Right atrium auricular region (tissue), 2 donors: ENCODE data around the gene PTPRD. TPM values are rescaled to one million over a fixed set of nuclear protein-coding genes. Genes with fewer than 3 reads are reported as not detected.

Experiments used
- DNase-seq: peaks from one replicate; pipeline ENCODE4 v3.0.0-alpha.2; 2019; ENCODE audit warnings: low spot score
- H3K27ac ChIP-seq, 2 donors: fragments of 200-600 bp; sonication (generic); 1 replicate in 1 of 2; 2 replicates in 1 of 2; pipeline ENCODE4 v1.5.1; 2016 to 2019
- H3K27me3 ChIP-seq, 2 donors: fragments of 200-600 bp; sonication (generic); one replicate each; pipeline versions ENCODE4 v1.5.1 to v1.6.0; 2017 to 2019
- H3K36me3 ChIP-seq: fragments of 200-600 bp; sonication (generic); one replicate; pipeline ENCODE4 v1.5.1; 2016
- H3K4me1 ChIP-seq, 2 donors: fragments of 200-600 bp; sonication (generic); one replicate each; pipeline versions ENCODE4 v1.5.1 to v1.6.0; 2017 to 2019
- H3K4me3 ChIP-seq, 2 donors: fragments of 200-600 bp; sonication (generic); 1 replicate in 1 of 2; 2 replicates in 1 of 2; pipeline ENCODE4 v1.5.1; 2017 to 2019; ENCODE audit warnings: mild to moderate bottlenecking in 1 of 2, moderate library complexity in 1 of 2
- H3K9me3 ChIP-seq, 2 donors: fragments of 200-600 bp; sonication (generic); one replicate each; pipeline ENCODE4 v1.5.1; 2019
- total RNA-seq, 2 donors: library from RNA; depleted of rRNA; stranded (reverse); fragments of >200 nt; gene quantifications; one replicate each; pipeline ENCODE4 v1.1.0, GENCODE V29; 2016
- TF ChIP-seq, protein P1 (sequence below), 2 donors: fragments of 200-600 bp; sonication (generic); IDR thresholded peaks; one replicate each; pipeline ENCODE4 v1.5.1; 2019; ENCODE audit warnings: antibody characterized with exemption in 2 of 2

Gene PTPRD
- total RNA-seq, 2 donors from 2014 or later = 5.5 to 6.6 TPM

DNA sequence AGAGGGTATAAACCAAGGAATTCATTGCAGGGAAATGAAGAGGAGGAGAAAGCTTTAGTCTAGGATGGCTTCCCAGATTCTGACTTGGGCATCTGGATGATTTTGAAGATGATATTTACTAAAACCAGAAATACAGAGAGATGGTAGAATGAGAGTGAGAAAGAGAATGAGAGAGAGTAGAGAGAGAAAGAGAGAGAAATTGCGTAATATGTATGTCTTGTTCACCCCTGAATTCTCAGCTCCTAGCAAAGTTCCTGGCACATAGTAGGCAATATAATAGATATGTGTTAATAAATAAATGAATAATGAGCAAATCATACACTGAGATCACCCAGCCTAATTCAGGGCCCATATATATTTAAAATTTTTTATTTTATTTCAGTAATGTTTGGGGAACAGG lies 1723.7 kb downstream of the PTPRD start:
- no peaks in the 10 kb centered on the region for H3K27me3 ChIP-seq
- TF ChIP-seq, protein P1, sequence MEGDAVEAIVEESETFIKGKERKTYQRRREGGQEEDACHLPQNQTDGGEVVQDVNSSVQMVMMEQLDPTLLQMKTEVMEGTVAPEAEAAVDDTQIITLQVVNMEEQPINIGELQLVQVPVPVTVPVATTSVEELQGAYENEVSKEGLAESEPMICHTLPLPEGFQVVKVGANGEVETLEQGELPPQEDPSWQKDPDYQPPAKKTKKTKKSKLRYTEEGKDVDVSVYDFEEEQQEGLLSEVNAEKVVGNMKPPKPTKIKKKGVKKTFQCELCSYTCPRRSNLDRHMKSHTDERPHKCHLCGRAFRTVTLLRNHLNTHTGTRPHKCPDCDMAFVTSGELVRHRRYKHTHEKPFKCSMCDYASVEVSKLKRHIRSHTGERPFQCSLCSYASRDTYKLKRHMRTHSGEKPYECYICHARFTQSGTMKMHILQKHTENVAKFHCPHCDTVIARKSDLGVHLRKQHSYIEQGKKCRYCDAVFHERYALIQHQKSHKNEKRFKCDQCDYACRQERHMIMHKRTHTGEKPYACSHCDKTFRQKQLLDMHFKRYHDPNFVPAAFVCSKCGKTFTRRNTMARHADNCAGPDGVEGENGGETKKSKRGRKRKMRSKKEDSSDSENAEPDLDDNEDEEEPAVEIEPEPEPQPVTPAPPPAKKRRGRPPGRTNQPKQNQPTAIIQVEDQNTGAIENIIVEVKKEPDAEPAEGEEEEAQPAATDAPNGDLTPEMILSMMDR (IDR thresholded peaks at IDR 0.05) = no peak
- H3K27ac ChIP-seq = no peak overlapping the region
- DNase-seq = no peak
- no peaks in the 10 kb centered on the region for H3K4me1 ChIP-seq
- no peaks in the 10 kb centered on the region for H3K9me3 ChIP-seq
- H3K36me3 ChIP-seq = no peaks in the 10 kb centered on the region
- H3K4me3 ChIP-seq = no peak overlapping the region

DNA sequence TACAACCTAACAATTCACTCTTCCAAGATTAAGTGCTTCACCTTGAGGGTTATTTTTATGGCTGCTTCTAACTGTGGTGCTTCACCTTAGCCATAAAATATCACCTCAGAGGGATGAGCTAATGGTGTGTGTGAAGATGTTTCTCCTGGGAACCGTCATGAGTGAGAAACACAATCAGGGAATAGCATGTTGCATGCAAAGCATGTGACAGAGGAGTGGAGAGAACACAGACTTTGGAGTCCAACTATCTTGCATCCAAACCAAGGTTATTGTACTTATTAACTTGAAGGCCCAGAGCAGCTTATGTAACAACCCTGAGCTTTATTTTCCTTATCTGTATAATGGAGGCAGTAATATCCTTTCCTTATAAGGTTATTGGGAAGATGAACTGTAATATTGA lies 1724.2 kb downstream of the PTPRD start:
- DNase-seq = no peak
- no peaks in the 10 kb centered on the region for H3K27me3 ChIP-seq
- H3K36me3 ChIP-seq = no peaks in the 10 kb centered on the region
- TF ChIP-seq, protein P1 (IDR thresholded peaks at IDR 0.05) = no peak
- no peaks in the 10 kb centered on the region for H3K4me1 ChIP-seq
- no peak overlapping the region for H3K4me3 ChIP-seq
- H3K27ac ChIP-seq = no peak overlapping the region
- H3K9me3 ChIP-seq = no peaks in the 10 kb centered on the region

DNA sequence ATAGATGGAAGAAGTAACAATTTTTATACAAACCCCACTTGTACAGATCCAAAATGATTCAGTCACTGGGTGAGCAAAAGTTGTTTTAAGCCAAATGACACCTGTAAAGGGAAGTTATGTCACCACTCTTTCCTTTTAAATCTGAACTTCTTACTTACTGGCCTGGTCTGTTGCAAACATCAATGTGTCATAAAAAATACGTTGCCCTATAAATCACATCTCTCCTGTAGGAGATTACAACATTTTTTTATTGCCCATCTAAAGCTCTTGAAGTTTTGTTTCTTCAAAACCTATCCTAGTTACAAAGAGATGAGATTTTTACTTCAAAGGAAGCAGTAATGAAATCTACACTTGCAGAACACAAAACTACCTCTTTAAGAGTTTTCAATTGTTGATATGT lies 1725.4 kb downstream of the PTPRD start:
- H3K36me3 ChIP-seq = no peaks in the 10 kb centered on the region
- H3K27me3 ChIP-seq = no peaks in the 10 kb centered on the region
- TF ChIP-seq, protein P1 (IDR thresholded peaks at IDR 0.05) = no peak
- H3K4me1 ChIP-seq = no peaks in the 10 kb centered on the region
- DNase-seq = no peak
- no peaks in the 10 kb centered on the region for H3K9me3 ChIP-seq
- no peak overlapping the region for H3K27ac ChIP-seq
- H3K4me3 ChIP-seq = no peak overlapping the region

DNA sequence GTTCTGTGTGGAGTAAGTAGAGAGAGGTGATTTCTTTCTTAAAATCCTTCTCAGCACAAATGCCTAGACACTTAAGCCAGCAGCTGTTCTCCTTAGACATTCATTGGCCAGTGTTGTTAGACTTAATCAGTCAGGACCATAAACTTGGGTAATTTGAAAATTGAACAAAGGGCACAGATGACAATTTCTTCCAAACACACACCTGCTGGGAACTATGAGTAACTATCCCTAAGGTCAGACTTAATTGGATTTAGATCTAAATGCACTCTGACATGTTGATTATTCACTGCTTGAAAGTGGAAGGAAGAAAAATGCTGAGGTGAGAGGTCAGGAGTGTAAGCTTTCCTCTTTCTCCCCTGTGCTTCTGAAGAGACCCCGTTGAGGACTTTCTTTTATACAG lies 1729.5 kb downstream of the PTPRD start:
- no peak overlapping the region for H3K4me3 ChIP-seq
- TF ChIP-seq, protein P1 (IDR thresholded peaks at IDR 0.05) = no peak
- no peak overlapping the region for H3K27ac ChIP-seq
- H3K4me1 ChIP-seq = no peaks in the 10 kb centered on the region
- DNase-seq = no peak
- H3K27me3 ChIP-seq = no peaks in the 10 kb centered on the region
- no peaks in the 10 kb centered on the region for H3K9me3 ChIP-seq
- no peaks in the 10 kb centered on the region for H3K36me3 ChIP-seq

DNA sequence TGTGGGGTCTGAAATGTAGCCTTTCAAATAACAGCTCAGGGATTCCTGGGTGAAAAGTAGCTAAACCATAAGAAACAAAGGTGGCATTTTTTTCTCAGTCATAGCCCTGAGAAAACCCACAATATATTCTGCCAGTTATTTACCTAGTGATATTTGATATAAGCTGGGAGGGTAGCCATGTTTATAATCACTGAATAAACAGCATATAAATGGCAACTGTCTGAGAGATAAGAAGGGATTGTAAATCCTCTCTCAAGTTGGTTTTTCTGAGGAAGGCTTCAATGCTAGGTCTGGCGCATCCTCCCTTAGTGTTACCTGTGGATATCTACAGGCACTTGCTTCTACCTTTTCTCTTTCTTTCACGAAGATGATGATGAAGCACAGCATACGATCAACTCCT lies 1732.7 kb downstream of the PTPRD start:
- Histone ChIP-seq H3K27me3 (no peaks in the 10 kb centered on the region), H3K4me1 (no peaks in the 10 kb centered on the region), H3K36me3 (no peaks in the 10 kb centered on the region), H3K9me3 (no peaks in the 10 kb centered on the region), H3K4me3 (no peak overlapping the region), H3K27ac (no peak overlapping the region)
- DNase-seq = no peak
- TF ChIP-seq, protein P1 (IDR thresholded peaks at IDR 0.05) = no peak

DNA sequence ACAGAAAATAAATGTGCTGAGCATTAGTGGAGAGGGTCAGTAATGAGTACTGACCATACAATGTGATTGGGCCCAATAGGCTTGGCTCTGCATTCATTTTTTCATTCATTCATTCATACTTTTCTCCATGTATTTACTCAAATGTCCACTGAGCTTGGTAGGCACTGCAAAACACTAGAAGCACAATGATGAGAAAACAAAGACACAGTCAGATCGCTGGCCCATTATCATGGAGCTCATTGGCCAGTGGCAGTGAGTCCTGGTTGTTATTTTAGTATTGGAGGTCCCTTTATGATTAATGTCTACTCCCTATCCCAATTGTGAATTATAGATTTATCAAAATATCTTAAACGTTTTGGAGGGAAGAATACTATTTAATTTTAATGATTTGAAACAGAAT lies 1733.5 kb downstream of the PTPRD start:
- DNase-seq = no peak
- Histone ChIP-seq H3K27ac (no peak overlapping the region), H3K4me1 (no peaks in the 10 kb centered on the region), H3K36me3 (no peaks in the 10 kb centered on the region), H3K9me3 (no peaks in the 10 kb centered on the region), H3K4me3 (no peak overlapping the region), H3K27me3 (no peaks in the 10 kb centered on the region)
- TF ChIP-seq, protein P1 (IDR thresholded peaks at IDR 0.05) = no peak
